ENCODE results near the gene MARCHF6.

DNA sequence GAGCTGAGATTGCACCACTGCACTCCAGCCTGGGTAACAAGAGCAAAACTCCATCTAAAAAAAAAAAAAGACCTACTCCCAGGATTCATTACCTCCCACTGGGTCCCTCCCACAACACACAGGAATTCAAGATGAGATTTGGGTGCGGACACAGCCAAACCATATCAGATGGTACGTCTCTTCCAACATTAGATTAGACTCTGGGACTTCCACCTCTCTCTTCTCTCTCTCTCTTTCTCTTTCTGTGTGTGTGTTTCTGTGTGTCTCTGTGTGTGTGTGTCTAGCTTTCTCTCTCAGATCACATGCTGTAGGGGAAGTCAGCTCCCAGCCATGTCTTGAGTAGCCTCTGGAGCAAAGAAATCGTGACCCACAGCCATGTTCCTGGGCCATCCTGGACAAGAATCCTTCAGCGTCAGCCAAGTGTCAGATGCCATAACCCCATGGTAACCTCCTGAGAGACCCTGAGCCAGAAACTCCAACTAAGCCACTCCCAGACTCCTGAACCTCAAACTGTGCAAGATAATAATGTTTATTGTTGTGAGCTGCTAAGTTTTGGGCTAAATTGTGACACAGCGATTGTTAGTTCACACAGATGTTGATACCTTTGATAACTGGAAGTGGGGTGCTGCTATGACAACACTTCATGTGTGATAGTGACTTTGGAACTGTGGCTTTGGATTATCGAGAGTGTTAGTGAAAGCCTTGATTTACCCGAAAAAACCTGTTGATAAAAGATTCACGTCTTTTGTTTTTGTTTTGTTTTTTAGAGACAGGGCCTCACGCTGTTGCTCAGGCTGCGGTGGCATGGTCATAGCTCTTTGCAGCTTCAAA, 41.7 kb upstream of the MARCHF6 start:
- no peak for TF ChIP-seq SIN3A (IDR thresholded peaks at IDR 0.05; ENCODE audit: borderline replicate concordance, insufficient read depth, low read length)
- TF ChIP-seq POLR2AphosphoS5 (IDR thresholded peaks at IDR 0.05; ENCODE audit: low read depth, low read length) = no peak
- TF ChIP-seq, protein P1, sequence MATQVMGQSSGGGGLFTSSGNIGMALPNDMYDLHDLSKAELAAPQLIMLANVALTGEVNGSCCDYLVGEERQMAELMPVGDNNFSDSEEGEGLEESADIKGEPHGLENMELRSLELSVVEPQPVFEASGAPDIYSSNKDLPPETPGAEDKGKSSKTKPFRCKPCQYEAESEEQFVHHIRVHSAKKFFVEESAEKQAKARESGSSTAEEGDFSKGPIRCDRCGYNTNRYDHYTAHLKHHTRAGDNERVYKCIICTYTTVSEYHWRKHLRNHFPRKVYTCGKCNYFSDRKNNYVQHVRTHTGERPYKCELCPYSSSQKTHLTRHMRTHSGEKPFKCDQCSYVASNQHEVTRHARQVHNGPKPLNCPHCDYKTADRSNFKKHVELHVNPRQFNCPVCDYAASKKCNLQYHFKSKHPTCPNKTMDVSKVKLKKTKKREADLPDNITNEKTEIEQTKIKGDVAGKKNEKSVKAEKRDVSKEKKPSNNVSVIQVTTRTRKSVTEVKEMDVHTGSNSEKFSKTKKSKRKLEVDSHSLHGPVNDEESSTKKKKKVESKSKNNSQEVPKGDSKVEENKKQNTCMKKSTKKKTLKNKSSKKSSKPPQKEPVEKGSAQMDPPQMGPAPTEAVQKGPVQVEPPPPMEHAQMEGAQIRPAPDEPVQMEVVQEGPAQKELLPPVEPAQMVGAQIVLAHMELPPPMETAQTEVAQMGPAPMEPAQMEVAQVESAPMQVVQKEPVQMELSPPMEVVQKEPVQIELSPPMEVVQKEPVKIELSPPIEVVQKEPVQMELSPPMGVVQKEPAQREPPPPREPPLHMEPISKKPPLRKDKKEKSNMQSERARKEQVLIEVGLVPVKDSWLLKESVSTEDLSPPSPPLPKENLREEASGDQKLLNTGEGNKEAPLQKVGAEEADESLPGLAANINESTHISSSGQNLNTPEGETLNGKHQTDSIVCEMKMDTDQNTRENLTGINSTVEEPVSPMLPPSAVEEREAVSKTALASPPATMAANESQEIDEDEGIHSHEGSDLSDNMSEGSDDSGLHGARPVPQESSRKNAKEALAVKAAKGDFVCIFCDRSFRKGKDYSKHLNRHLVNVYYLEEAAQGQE (IDR thresholded peaks at IDR 0.05; ENCODE audit: insufficient read depth in 1 of 2, low read depth in 2 of 2, low read length in 2 of 2) = no peak
